K562 (cell line): ENCODE results near the gene TELO2. TPM values are rescaled to one million over a fixed set of nuclear protein-coding genes. Genes with fewer than 3 reads are reported as not detected.
A peak's percentile ranks its signal among the peaks of the same experiment; 100 is the strongest.

Experiments used
- ATF3 ChIP-seq, 2 experiments: fragments of 450-650 bp in 1 of 2; sonication (generic) in 1 of 2; formaldehyde crosslinking in 1 of 2; IDR thresholded peaks in 1 of 2; conservative IDR thresholded peaks in 1 of 2; 2 replicates each; pipeline versions ENCODE4 v1.6.1 to v1.8.1; 2016 to 2023; ENCODE audit warnings: mild to moderate bottlenecking in 2 of 2, moderate library complexity in 2 of 2, inconsistent platforms in 1 of 2, missing genetic modification reagents in 1 of 2
- CHD1 ChIP-seq: fragments of 200-600 bp; sonication (generic); IDR thresholded peaks from one replicate; pipeline ENCODE4 v1.6.1; 2012; ENCODE audit warnings: mild to moderate bottlenecking, moderate library complexity, low read length, inconsistent platforms
- ETS1 ChIP-seq: conservative IDR thresholded peaks from 2 replicates; pipeline ENCODE4 v1.6.1; 2011; ENCODE audit warnings: low read depth, mild to moderate bottlenecking, low read length; ENCODE audit not compliant: control insufficient read depth
- ETV5 ChIP-seq: sonication (generic); formaldehyde crosslinking; IDR thresholded peaks from 2 replicates; pipeline ENCODE4 v1.4.0; 2020; ENCODE audit warnings: low read depth, mild to moderate bottlenecking, missing genetic modification reagents
- HINFP ChIP-seq: fragments of 450-650 bp; conservative IDR thresholded peaks from 2 replicates; pipeline ENCODE4 v1.6.1; 2016; ENCODE audit warnings: missing genetic modification characterization, low read depth, mild to moderate bottlenecking, control low read depth, missing compliant biosample characterization
- MCM2 ChIP-seq: fragments of 450-650 bp; IDR thresholded peaks from 2 replicates; pipeline ENCODE4 v1.6.1; 2017; ENCODE audit warnings: low read depth, mild to moderate bottlenecking
- NEUROD1 ChIP-seq: fragments of 150-350 bp; IDR thresholded peaks from 2 replicates; pipeline ENCODE4 v1.6.1; 2014; ENCODE audit warnings: borderline replicate concordance, low read length, low read depth; ENCODE audit not compliant: partially characterized antibody
- NFXL1 ChIP-seq: fragments of 450-650 bp; formaldehyde crosslinking; IDR thresholded peaks from 2 replicates; pipeline ENCODE4 v1.4.0; 2021; ENCODE audit warnings: mild to moderate bottlenecking
- NONO ChIP-seq, 2 experiments: fragments of 200-400 bp in 1 of 2; fragments of 450-650 bp in 1 of 2; formaldehyde crosslinking in 1 of 2; IDR thresholded peaks; 2 replicates each; pipeline ENCODE4 v1.6.1; 2017; ENCODE audit warnings: low read depth in 2 of 2, mild to moderate bottlenecking in 2 of 2, moderate library complexity in 2 of 2, low read length in 1 of 2
- NR2C2 ChIP-seq, 2 experiments: fragments of 200-800 bp in 1 of 2; sonication (Bioruptor generic) in 1 of 2; sonication (generic) in 1 of 2; formaldehyde crosslinking in 1 of 2; IDR thresholded peaks; 2 replicates each; pipeline versions ENCODE4 v1.6.1 to v1.8.0; 2016 to 2022; ENCODE audit warnings: mild to moderate bottlenecking in 1 of 2, missing compliant biosample characterization in 1 of 2, missing genetic modification characterization in 1 of 2, missing genetic modification reagents in 1 of 2
- OTX1 ChIP-seq: fragments of 450-650 bp; formaldehyde crosslinking; IDR thresholded peaks from 2 replicates; pipeline ENCODE4 v1.4.0; 2022; ENCODE audit warnings: mild to moderate bottlenecking
- PHB ChIP-seq: fragments of 250-450 bp; sonication (Bioruptor Pico); IDR thresholded peaks from 2 replicates; pipeline ENCODE4 v1.5.0; 2021
- TEAD4 ChIP-seq, 2 experiments: sonication (generic) in 1 of 2; formaldehyde crosslinking in 1 of 2; IDR thresholded peaks; 2 replicates each; pipeline versions ENCODE4 v1.6.1 to v1.8.0; 2012 to 2022; ENCODE audit warnings: borderline replicate concordance in 1 of 2, inconsistent platforms in 1 of 2, low read length in 1 of 2, mild to moderate bottlenecking in 1 of 2, missing genetic modification reagents in 1 of 2
- YY1 ChIP-seq, 3 experiments: IDR thresholded peaks; 2 replicates each; pipeline ENCODE4 v1.6.1; 2011; ENCODE audit warnings: low read length in 2 of 3, mild to moderate bottlenecking in 2 of 3, moderate library complexity in 2 of 3, borderline replicate concordance in 1 of 3, control low read depth in 1 of 3, low read depth in 1 of 3; ENCODE audit not compliant: insufficient read depth in 3 of 3, insufficient replicate concordance in 2 of 3, control insufficient read depth in 1 of 3, insufficient read length in 1 of 3; ENCODE audit errors: extremely low read depth in 1 of 3
- ZNF224 ChIP-seq: sonication (generic); formaldehyde crosslinking; IDR thresholded peaks from 2 replicates; pipeline ENCODE4 v1.8.0; 2022; ENCODE audit warnings: mild to moderate bottlenecking, missing genetic modification reagents
- ZNF785 ChIP-seq: fragments of 250-450 bp; sonication (Bioruptor Pico); IDR thresholded peaks from 2 replicates; pipeline ENCODE4 v1.4.0; 2020; ENCODE audit warnings: mild to moderate bottlenecking
- polyA plus RNA-seq, 8 experiments: library from polyadenylated mRNA; depleted of rRNA in 4 of 8; stranded (reverse) in 5 of 8; unstranded in 3 of 8; fragments of >200 nt; fragmentation: Nextera tagmentation in 2 of 8; fragmentation: Illumina TruSeq in 1 of 8; extraction: Ambion mirVana in 2 of 8; extraction: Trizol in 1 of 8; gene quantifications; 2 replicates each; pipeline versions ENCODE4 v1.2.1 to v1.2.3, GENCODE V29; 2011 to 2014; ENCODE audit warnings: inconsistent platforms in 1 of 8, missing spikeins in 1 of 8
- total RNA-seq, 7 experiments: library from RNA; depleted of rRNA in 6 of 7; stranded (reverse); fragments of >200 nt in 6 of 7; fragmentation: Illumina TruSeq in 2 of 7; extraction: Trizol in 2 of 7; gene quantifications; 2 replicates each; pipeline versions ENCODE4 v1.2.1 to v1.2.3, GENCODE V29; 2011 to 2021; ENCODE audit warnings: low replicate concordance in 1 of 7
- TF ChIP-seq, protein P1 (sequence below): fragments of 250-450 bp; sonication (Bioruptor Pico); IDR thresholded peaks from 2 replicates; pipeline ENCODE4 v1.5.1; 2021; ENCODE audit warnings: mild to moderate bottlenecking

Gene TELO2
- total and polyA plus RNA-seq, 9 of the 15 experiments (the other 6 are each of a cell fraction or from before 2014, with no cell fraction given): 0.51 to 91.8 (median 14.5) TPM

DNA sequence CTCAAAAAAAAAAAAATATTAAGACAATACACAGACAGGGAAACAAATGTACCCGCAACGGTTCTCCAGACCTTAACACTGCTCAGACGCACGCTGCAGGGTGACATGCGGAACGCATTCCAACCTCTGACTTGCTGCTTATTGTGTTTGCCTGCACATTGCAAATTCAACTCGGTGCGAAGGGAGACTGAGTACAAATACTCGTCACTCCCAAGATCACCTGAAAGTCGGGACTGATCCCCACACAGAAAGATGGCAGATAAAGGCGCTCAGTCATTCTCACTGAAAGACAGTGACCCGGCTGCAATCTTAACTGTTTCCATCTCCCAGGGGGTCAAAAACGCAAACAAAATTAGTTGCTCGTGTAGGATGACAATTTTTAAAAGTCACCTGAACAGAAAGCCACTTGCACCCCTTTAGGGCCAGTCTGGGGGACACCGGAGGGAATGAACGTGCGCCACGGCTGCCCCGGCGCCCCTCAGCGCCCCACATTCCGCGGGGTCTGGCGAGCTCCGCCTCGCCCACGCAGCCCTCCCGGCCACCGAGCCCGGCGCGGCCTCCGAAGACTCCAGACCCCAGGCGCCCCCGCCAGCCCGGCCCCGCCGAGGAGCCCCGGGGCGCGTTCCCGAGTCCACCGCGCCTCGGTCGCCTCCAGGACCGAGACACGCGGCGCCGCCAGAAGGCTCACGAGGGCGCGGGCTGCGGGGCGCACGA is 18.9 kb upstream of the TELO2 start (continued):
- TF ChIP-seq ETS1: no peak
- no peak for TF ChIP-seq NFXL1 (CRISPR knock-in tag)
- no peak for TF ChIP-seq ATF3 (IDR thresholded peaks at IDR 0.05)
- no peak for TF ChIP-seq ATF3 (CRISPR knock-in tag; conservative IDR thresholded peaks at IDR 0.05)
- no peak for TF ChIP-seq ZNF785
- TF ChIP-seq MCM2: no peak
- no peak for TF ChIP-seq NR2C2 (CRISPR knock-in tag; IDR thresholded peaks at IDR 0.05)
- peak; percentile 72 for TF ChIP-seq NR2C2 (tag; IDR thresholded peaks at IDR 0.05)
- TF ChIP-seq CHD1: peak; percentile 50
- peak; percentile 23; the same call in 1 of the 2 replicates for TF ChIP-seq OTX1 (CRISPR knock-in tag)
- 0 out of 2 replicates have a peak, but pooled peaks have one; percentile 41 for TF ChIP-seq PHB (CRISPR knock-in tag)
- TF ChIP-seq, protein P1, sequence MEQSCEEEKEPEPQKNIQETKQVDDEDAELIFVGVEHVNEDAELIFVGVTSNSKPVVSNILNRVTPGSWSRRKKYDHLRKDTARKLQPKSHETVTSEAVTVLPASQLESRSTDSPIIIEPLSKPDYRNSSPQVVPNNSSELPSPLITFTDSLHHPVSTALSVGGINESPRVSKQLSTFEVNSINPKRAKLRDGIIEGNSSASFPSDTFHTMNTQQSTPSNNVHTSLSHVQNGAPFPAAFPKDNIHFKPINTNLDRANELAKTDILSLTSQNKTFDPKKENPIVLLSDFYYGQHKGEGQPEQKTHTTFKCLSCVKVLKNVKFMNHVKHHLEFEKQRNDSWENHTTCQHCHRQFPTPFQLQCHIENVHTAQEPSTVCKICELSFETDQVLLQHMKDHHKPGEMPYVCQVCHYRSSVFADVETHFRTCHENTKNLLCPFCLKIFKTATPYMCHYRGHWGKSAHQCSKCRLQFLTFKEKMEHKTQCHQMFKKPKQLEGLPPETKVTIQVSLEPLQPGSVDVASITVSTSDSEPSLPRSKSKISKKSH: no peak
- TF ChIP-seq TEAD4 (IDR thresholded peaks at IDR 0.05; ENCODE audit: low read length): peak; percentile 25; the same call in 1 of the 2 replicates
- TF ChIP-seq TEAD4 (CRISPR knock-in tag; IDR thresholded peaks at IDR 0.05; ENCODE audit: borderline replicate concordance): no peak
- TF ChIP-seq ZNF224 (CRISPR knock-in tag): no peak
- no peak for TF ChIP-seq NONO (IDR thresholded peaks at IDR 0.05; ENCODE audit: low read depth in 2 of 2, low read length in 1 of 2)
- TF ChIP-seq HINFP (tag): 0 out of 2 replicates have a peak, but pooled peaks have one; percentile 6
- peak in 1 of 3 experiments; percentile 17 for TF ChIP-seq YY1 (IDR thresholded peaks at IDR 0.05; ENCODE audit: borderline replicate concordance in 1 of 3, control insufficient read depth in 1 of 3, extremely low read depth in 1 of 3, insufficient read depth in 3 of 3, insufficient read length in 1 of 3, insufficient replicate concordance in 2 of 3, low read depth in 1 of 3, low read length in 2 of 3)
- TF ChIP-seq ETV5: no peak
- TF ChIP-seq NEUROD1: no peak
